ENCODE results near the gene KRTAP10-10. TPM values are rescaled to one million over a fixed set of nuclear protein-coding genes. Genes with fewer than 3 reads are reported as not detected.
"Not testable (repeated sequence)": the region's sequence is repeated elsewhere in the genome, so short reads cannot be mapped to it uniquely, and the experiment has no call there.

KRTAP10-10 gene
- total and polyA plus RNA-seq, 7 donors: not detected

GRCh38 chr21:44640761-44641160 lies 3.6 kb downstream of the KRTAP10-10 start:
- no peak for DNase-seq
- TF ChIP-seq EP300 (IDR thresholded peaks at IDR 0.05): no peak
- TF ChIP-seq CTCF (IDR thresholded peaks at IDR 0.05): no peak
- no peak for TF ChIP-seq POLR2AphosphoS5 (IDR thresholded peaks at IDR 0.05)
- TF ChIP-seq POLR2A (IDR thresholded peaks at IDR 0.05): no peak
- no peak overlapping the region for H3K27ac ChIP-seq
- 79 to 91% methylated on average over 5 of the region's 5 CpGs for WGBS, 2 donors
- peaks cover 0 to 29% (median 0%) of the 10 kb centered on the region in 3 donors for H3K27me3 ChIP-seq
- no peak overlapping the region for H3K4me3 ChIP-seq
- H3K9me3 ChIP-seq: peaks cover 0 to 6% (median 1%) of the 10 kb centered on the region in 4 donors
- H3K4me1 ChIP-seq: no peaks in the 10 kb centered on the region
- H3K36me3 ChIP-seq: no peaks in the 10 kb centered on the region
- intact Hi-C loops (cut with DNase I): no loop called here

- intact Hi-C loops (cut with DNase I): no loop called here
- WGBS, 2 donors: 80 to 82% methylated on average over 14 of the region's 14 CpGs
- Histone ChIP-seq H3K4me1 (no peaks in the 10 kb centered on the region), H3K27me3 (peaks cover 0 to 32% (median 10%) of the 10 kb centered on the region in 3 donors), H3K36me3 (no peaks in the 10 kb centered on the region), H3K27ac (no peak overlapping the region), H3K9me3 (peaks cover 0 to 6% (median 1%) of the 10 kb centered on the region in 4 donors), H3K4me3 (no peak overlapping the region)
- TF ChIP-seq POLR2A (IDR thresholded peaks at IDR 0.05) (no peak), POLR2AphosphoS5 (IDR thresholded peaks at IDR 0.05) (no peak), EP300 (IDR thresholded peaks at IDR 0.05) (no peak), CTCF (IDR thresholded peaks at IDR 0.05) (no peak)
- no peak for DNase-seq
Measured at GRCh38 chr21:44643741-44644310, 6.7 kb downstream of the KRTAP10-10 start.

GRCh38 chr21:44644878-44645277 lies 7.7 kb downstream of the KRTAP10-10 start:
- Histone ChIP-seq H3K9me3 (peaks cover 0 to 6% (median 1%) of the 10 kb centered on the region in 4 donors), H3K36me3 (no peaks in the 10 kb centered on the region), H3K4me1 (no peaks in the 10 kb centered on the region), H3K4me3 (no peak overlapping the region), H3K27ac (no peak overlapping the region), H3K27me3 (peaks cover 0 to 21% (median 10%) of the 10 kb centered on the region in 3 donors)
- intact Hi-C loops (cut with DNase I): no loop called here
- no peak for DNase-seq
- WGBS, 2 donors: 44 to 50% methylated on average over 2 of the region's 2 CpGs
- TF ChIP-seq POLR2A (IDR thresholded peaks at IDR 0.05): no peak
- TF ChIP-seq POLR2AphosphoS5 (IDR thresholded peaks at IDR 0.05): no peak
- no peak for TF ChIP-seq EP300 (IDR thresholded peaks at IDR 0.05)
- TF ChIP-seq CTCF (IDR thresholded peaks at IDR 0.05): no peak

GRCh38 chr21:44646366-44647221 lies 9.4 kb downstream of the KRTAP10-10 start, which contains the start of gene KRTAP10-11:
Gene KRTAP10-11 (plus strand): TSS chr21:44646414. CDS start chr21:44646459, 45 bp downstream.
- WGBS, 2 donors: 73 to 78% methylated on average over 21 of the region's 21 CpGs
- intact Hi-C loops (cut with DNase I); DNase-seq; H3K36me3 ChIP-seq; H3K27ac ChIP-seq; H3K4me3 ChIP-seq; H3K9me3 ChIP-seq; H3K4me1 ChIP-seq: not testable (repeated sequence)
- peaks cover 0 to 14% (median 10%) of the 10 kb centered on the region in 3 donors for H3K27me3 ChIP-seq

GRCh38 chr21:44647222-44647552 lies 10.0 kb downstream of the KRTAP10-10 start:
- WGBS, 2 donors: 67 to 69% methylated on average over 8 of the region's 8 CpGs
- Histone ChIP-seq H3K9me3 (peaks cover 0 to 4% (median 1%) of the 10 kb centered on the region in 4 donors), H3K27ac (no peak overlapping the region), H3K27me3 (peaks cover 0 to 14% (median 10%) of the 10 kb centered on the region in 3 donors), H3K4me1 (no peaks in the 10 kb centered on the region), H3K4me3 (no peak overlapping the region), H3K36me3 (no peaks in the 10 kb centered on the region)
- DNase-seq: no peak
- intact Hi-C loops (cut with DNase I): no loop called here
- TF ChIP-seq POLR2AphosphoS5 (IDR thresholded peaks at IDR 0.05) (no peak), POLR2A (IDR thresholded peaks at IDR 0.05) (no peak), CTCF (IDR thresholded peaks at IDR 0.05) (no peak), EP300 (IDR thresholded peaks at IDR 0.05) (no peak)

Data from sigmoid colon (tissue), 7 donors.